Hematopoietic multipotent progenitor cell treated with erythropoietin and hydrocortisone succinate and interleukin-3 and kit ligand, for 17 days (in vitro differentiated cells): ENCODE results near the gene CD244.
A peak's percentile ranks its signal among the peaks of the same experiment; 100 is the strongest.

Experiments
- DNase-seq: peaks from one replicate; pipeline ENCODE4 v3.0.0-alpha.2; 2015; ENCODE audit warnings: low spot score

CD244 gene

GRCh38 chr1:160846281-160846680 lies 16.4 kb downstream of the CD244 start:
- no peak for DNase-seq

GRCh38 chr1:160844447-160845232 lies 18.0 kb downstream of the CD244 start:
- DNase-seq, result no peak

GRCh38 chr1:160841079-160841478 lies 21.6 kb downstream of the CD244 start:
- no peak for DNase-seq

GRCh38 chr1:160839746-160840145 lies 22.9 kb downstream of the CD244 start:
- DNase-seq, result no peak

GRCh38 chr1:160838888-160839287 lies 23.8 kb downstream of the CD244 start:
- DNase-seq, result no peak

GRCh38 chr1:160837558-160838205 lies 25.0 kb downstream of the CD244 start:
- peak; percentile 46 for DNase-seq

GRCh38 chr1:160836981-160837557 lies 25.6 kb downstream of the CD244 start:
- DNase-seq, result no peak

- DNase-seq, result no peak
These were observed 26.1 kb downstream of the CD244 start for GRCh38 chr1:160836561-160836960.

GRCh38 chr1:160835751-160836150 lies 26.9 kb downstream of the CD244 start:
- no peak for DNase-seq

- DNase-seq, result peak; percentile 81
These were observed 27.6 kb downstream of the CD244 start for GRCh38 chr1:160834945-160835565.

GRCh38 chr1:160830321-160831153 lies 32.1 kb downstream of the CD244 start:
- DNase-seq, result peak; percentile 72

GRCh38 chr1:160829766-160830165 lies 32.9 kb downstream of the CD244 start:
- no peak for DNase-seq

GRCh38 chr1:160827418-160827817 lies 35.3 kb downstream of the CD244 start:
- no peak for DNase-seq

GRCh38 chr1:160826546-160826945 lies 36.1 kb downstream of the CD244 start:
- no peak for DNase-seq

- peak; percentile 76 for DNase-seq
These were observed 39.4 kb downstream of the CD244 start for GRCh38 chr1:160823296-160823695.

GRCh38 chr1:160821627-160822026 lies 41.1 kb downstream of the CD244 start:
- peak; percentile 33 for DNase-seq

GRCh38 chr1:160819186-160819585 lies 43.5 kb downstream of the CD244 start:
- no peak for DNase-seq

- no peak for DNase-seq
These were observed 44.3 kb downstream of the CD244 start for GRCh38 chr1:160818207-160818937.

GRCh38 chr1:160814856-160815255 lies 47.8 kb downstream of the CD244 start:
- no peak for DNase-seq

GRCh38 chr1:160814316-160814715 lies 48.4 kb downstream of the CD244 start:
- no peak for DNase-seq

- peak; percentile 70 for DNase-seq
These were observed 49.5 kb downstream of the CD244 start for GRCh38 chr1:160813215-160813614.
